Measurements from ENCODE around the gene ZNF417.
"Not testable (repeated sequence)": the region's sequence is repeated elsewhere in the genome, so short reads cannot be mapped to it uniquely, and the experiment has no call there.

ZNF417 gene

DNA sequence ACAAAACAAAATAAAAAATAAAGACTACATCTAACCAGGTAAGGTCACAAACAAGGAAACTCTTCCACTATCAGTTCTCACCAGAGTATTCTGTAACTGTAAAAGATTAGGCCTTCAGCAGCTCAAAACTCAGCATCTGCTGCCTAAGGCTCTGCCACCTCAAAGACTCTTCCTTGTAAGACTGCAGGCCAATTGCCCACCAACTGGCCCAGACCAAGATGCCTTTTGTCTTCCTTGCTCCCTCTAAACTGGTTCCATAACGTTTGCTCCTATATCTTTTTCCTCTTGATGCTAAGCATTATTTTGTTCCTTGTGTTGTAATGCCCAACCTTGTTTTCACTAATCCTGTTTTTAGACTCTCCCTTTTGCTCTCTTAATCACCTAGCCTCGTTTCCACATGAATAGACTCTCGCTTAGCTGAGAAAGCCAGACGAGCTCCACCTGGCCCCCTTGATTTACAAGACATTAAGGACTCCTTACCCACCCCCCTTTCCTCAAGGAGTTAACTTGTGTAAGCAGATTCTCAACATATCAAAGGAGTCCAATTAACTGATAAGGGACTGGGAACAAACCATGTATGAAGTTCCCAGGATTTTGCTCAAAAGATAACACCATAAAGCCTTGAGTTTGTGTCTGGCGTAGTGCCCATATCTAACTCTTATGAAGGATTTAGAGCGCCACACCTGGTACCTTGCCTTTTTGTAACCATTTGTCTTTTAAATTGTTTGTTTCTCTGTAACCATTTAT, 29.0 kb downstream of the ZNF417 start:
- DNase-seq: no peak

DNA sequence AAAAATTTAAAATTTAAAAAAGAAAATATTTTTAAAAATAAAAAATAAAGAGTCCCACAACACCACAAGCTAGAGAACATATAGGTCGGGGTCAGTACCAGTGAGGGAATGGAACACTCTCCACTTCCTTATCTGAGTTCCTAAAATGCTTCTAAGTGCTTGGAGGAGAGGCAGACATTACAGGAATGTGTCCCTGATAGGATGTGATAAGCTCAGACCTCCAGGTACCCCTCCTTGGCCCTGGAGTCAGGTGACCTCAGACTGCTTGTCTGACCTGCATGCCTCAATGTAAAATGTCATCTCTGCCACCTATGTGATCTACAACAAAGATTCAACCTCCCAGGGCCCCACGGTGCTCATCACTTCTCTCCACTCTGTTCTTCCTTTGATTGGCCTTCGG, 30.3 kb downstream of the ZNF417 start:
- no peak for DNase-seq

DNA sequence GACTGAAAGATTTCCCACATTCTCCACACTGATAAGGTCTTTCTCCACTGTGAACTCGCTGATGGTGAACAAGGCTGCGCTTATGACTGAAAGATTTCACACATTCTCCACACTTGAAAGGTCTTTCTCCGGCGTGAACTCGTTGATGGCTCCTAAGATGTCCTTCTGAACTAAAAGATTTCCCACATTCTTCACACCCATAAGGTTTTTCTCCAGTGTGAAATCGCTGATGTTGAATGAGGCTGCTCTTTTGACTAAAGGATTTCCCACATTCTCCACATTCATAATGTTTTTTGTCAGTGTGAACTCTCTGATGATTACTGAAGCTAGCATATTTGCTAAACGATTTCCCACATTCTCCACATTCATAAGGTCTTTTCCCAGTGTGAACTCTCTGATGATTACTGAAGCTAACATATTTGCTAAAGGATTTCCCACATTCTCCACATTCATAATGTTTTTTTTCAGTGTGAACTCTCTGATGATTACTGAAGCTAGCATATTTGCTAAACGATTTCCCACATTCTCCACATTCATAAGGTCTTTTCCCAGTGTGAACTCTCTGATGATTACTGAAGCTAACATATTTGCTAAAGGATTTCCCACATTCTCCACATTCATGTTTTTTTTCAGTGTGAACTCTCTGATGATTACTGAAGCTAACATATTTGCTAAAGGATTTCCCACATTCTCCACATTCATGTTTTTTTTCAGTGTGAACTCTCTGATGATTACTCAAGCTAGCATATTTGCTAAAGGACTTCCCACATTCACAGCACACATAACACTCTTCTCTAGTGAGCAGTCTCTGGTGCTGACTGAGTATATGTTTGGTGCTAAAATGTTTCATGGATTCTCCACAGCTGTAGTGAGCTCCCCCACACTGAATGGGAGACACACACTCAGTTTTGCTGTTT, 42.3 kb downstream of the ZNF417 start:
- not testable (repeated sequence) for DNase-seq

DNA sequence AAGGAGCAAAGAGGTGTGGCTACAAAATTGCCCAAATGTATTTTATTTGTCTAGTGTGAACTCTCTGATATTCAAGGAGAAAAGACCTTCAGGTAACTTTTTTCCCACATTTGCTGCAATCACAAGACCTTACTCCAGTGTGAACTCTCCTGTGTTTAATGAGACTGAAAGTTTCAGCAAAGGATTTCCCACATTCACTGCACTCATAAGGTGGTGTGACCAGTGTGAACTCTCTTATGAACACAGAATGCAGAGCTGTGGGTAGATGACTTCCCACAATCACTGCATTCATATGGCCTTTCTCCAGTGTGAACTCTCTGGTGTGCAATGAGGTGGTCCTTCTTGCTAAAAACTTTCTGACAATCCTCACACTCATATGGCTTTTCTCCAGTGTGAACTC, 43.9 kb downstream of the ZNF417 start:
- DNase-seq: no peak

DNA sequence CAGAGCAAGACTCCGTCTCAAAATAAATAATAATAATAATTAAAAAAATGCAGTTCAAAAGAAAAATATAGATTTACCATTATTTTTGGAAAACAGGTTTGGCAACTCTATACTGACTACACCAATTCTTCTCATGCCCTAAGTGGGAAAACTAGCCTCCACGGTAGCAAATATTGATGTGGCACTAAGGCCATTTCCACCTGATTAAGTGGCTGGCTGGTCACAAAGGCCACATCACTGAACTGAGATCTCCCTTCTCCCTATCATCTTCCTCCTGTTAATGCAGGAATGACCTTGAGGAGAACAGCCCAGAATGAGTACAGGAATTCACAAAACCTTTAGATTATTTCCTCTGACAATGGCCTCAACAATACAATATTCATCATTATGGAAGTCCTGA, 46.2 kb downstream of the ZNF417 start:
- no peak for DNase-seq

DNA sequence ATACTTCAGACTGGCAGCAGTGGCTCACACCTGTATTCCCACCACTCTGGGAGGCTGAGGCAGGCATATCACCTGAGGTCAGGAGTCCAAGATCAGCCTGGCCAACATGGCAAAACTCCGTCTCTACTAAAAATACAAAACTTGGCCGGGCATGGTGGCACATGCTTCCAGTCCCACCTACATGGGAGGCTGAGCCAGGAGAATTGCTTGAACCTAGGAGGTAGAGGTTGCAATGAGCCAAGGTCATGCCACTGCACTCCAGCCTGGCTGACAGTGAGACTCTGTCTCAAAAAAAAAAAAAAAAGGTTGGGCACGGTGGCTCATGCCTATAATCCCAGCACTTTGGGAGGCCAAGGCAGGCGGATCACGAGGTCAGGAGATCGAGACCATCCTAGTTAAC, 46.7 kb downstream of the ZNF417 start:
- not testable (repeated sequence) for DNase-seq

DNA sequence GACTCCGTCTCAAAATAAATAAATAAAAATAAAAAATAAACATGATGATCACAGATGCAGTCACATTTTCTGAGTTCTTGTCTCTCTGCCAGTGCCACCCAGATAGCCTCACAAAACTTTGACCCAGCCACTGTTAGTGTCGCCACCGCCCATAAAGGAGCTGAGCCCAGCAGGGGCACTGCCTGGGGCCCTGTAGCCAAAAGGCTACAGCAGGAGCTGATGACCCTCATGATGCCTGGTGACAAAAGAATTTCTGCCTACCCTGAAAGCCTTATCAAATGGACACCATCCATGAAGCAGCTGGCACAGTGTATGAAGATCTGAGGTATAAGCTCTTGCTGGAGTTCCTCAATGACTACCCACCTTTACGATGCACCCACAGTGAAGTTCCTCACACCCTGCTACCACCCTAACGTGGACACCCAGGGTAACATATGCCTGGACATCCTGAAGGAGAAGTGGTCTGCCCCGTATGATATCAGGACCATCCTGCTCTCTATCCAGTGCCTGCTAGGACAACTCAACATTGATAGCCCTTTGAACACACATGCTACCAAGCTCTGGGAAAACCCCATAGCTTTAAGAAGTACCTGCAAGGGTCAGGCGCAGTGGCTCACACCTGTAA, 48.4 kb downstream of the ZNF417 start:
- DNase-seq: no peak

Measured in activated naive CD4-positive, alpha-beta T cell treated with anti-CD3 and anti-CD28 coated beads, Interleukin-2, amount 50 U/mL, for 16 hours (primary cell).